ENCODE measurements around the gene TAF15.

The TAF15 gene

DNA sequence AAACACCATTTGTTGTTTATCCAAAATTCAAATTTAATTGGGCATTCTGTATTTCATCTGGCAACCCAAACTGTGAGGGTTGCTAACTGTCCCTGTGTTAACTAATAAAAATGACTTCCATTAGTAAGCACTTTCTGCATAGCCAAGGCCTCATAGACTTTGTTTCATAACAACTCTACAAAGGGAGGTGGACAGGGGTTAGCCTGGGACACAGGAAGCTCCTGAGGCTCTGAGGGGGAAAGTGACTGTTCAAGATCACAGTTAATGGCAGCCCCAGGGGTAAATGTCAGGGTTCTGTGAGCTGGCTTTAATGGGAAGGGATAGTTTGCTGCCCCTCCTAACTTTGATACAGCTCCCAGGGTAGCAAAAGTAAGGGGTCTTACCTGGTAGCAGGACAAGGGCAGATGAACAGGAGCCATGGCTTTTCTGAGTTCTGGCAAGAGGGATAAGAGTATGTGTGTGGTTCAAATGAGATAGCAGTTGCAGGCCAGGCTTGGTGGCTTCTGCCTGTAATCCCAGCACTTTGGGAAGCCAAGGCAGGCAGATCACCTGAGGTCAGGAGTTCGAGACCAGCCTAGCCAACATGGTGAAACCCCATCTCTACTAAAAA, 57.2 kb downstream of the TAF15 start:
- TF ChIP-seq CTCF (IDR thresholded peaks at IDR 0.05; ENCODE audit: control insufficient read depth, insufficient read depth, low read depth, low read length, missing control alignments): no peak
- H3K4me3 ChIP-seq (ENCODE audit: control insufficient read depth, low read depth, low read length): no peak overlapping the region
- DNase-seq (ENCODE audit: low read depth): no peak

DNA sequence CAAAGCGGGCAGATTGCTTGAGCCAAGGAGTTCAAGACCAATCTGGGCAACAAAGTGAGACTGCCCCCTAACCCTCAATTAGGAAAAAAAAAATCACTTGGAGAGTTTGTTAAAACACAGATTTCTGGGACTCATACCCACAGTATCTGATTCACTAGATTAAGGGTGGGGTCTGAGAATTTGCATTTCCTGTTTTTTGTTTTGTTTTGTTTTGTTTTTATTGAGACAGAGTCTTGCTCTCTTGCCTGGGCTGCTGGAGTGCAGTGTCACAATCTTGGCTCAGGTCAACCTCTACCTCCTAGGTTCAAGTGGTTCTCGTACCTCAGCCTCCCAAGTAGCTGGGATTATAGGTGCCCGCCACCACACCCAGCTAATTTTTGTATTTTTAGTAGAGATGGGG, 58.3 kb downstream of the TAF15 start:
- no peak for TF ChIP-seq CTCF (IDR thresholded peaks at IDR 0.05; ENCODE audit: control insufficient read depth, insufficient read depth, low read depth, low read length, missing control alignments)

GRCh38 chr17:35868737-35869136, 59.5 kb downstream of the TAF15 start, which contains the start of gene HEATR9:
HEATR9 (minus strand) TSS chr17:35868891; CDS start chr17:35868742, 149 bp downstream.
- no peak for DNase-seq (ENCODE audit: low read depth)
- no peak for TF ChIP-seq CTCF (IDR thresholded peaks at IDR 0.05; ENCODE audit: control insufficient read depth, insufficient read depth, low read depth, low read length, missing control alignments)

More for the DNA sequence above, 58.3 kb downstream of the TAF15 start:
- DNase-seq (ENCODE audit: low read depth): no peak
- H3K4me3 ChIP-seq (ENCODE audit: control insufficient read depth, low read depth, low read length): no peak overlapping the region

DNA sequence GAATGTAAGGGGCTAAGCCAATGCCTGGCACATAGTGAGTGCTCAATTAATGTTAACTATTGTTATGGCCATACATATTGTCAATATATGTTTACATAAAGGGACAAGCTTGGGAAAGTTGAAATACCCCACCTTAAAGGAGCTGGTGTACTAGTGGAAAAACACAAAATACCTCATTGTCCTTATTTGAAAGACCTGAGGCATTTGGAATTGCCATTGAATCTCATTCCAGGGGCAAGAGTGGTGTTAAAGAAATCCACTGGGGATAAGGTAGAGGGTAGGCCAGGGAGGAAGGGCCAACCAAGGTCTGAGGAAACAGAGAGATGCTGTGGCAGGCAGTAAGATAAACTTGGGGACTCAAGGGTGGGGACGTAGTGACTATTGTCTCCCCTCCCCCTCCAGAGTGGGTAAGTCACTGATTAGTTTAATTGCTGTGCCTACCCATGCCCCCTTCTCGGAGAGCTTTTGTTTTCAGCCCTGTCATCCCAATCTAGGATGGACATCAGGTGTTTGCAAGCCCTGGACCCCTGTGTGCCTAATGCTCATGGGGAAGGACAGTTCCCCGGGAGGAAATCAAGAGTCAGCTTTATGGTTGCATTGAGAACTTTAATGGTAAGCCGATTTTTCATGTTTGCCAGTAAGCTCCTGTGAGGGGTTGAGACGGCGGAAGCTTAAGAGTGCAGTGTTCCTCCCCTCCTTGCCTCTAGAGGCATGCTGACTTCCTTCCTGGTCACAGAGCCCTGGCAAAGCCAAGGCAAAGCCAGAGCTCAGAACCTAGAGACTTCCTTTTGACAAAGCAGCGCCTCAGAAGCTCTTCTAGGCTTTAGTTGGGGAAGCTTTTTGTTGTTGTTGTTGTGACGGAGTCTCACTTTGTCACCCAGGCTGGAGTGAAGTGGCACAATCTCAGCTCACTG, 61.9 kb downstream of the TAF15 start:
- TF ChIP-seq CTCF (IDR thresholded peaks at IDR 0.05; ENCODE audit: control insufficient read depth, insufficient read depth, low read depth, low read length, missing control alignments): no peak
- H3K4me3 ChIP-seq (ENCODE audit: control insufficient read depth, low read depth, low read length): no peak overlapping the region
- no peak for DNase-seq (ENCODE audit: low read depth)

More at GRCh38 chr17:35868737-35869136, 59.5 kb downstream of the TAF15 start, which contains the start of gene HEATR9:
- H3K4me3 ChIP-seq (ENCODE audit: control insufficient read depth, low read depth, low read length): no peak within 1 kb of the TSS

DNA sequence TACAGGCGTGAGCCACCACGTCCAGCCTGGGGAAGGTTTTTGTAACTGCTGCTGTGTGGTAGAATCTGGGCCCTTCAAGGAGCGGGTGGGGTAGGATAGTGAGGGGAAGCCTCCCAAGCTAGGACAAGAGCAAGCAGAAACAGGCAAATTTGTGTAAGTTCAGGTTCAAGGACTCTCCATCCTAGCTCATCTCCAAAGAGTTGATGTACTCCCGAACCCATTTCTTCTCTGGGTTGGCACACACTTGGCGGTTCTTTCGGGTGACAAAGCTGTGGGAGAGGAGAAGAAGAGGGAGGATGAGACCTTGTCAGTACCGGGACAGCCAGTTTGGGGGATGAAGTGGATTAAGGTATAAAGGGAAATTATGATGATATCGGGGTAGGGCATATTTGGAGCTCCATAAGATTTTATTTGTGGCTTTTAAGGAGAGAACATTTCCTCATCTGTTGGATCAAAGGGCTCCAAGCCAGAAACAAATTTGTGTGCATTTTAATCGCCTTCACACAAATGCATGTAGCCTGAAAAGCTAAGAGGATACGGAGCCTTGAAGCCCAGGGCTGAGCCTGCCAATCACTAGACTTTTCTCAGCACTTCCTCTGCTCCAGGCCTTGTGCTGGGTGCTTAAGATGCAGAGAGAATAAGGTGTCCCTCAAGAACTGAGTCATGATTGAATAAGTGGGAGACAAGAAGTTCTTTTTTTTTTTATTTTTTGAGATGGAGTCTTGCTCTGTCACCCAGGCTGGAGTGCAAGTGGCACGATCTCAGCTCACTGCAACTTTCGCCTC, 63.1 kb downstream of the TAF15 start:
- DNase-seq (ENCODE audit: low read depth): no peak
- no peak for TF ChIP-seq CTCF (IDR thresholded peaks at IDR 0.05; ENCODE audit: control insufficient read depth, insufficient read depth, low read depth, low read length, missing control alignments)
- H3K4me3 ChIP-seq (ENCODE audit: control insufficient read depth, low read depth, low read length): no peak overlapping the region

GRCh38 chr17:35875072-35875799, 66.0 kb downstream of the TAF15 start:
- no peak for DNase-seq (ENCODE audit: low read depth)
- H3K4me3 ChIP-seq (ENCODE audit: control insufficient read depth, low read depth, low read length): no peak overlapping the region
- TF ChIP-seq CTCF (IDR thresholded peaks at IDR 0.05; ENCODE audit: control insufficient read depth, insufficient read depth, low read depth, low read length, missing control alignments): no peak
